Activated CD4-positive, alpha-beta T cell treated with anti-CD3 and anti-CD28 coated beads, Interleukin-10, Interleukin-2, amounts not matched to agents 100 ng/mL and 50 ng/mL, durations not matched to agents 16 hours and 8 hours (primary cell): ENCODE results near the gene PRR14.
"Not testable (repeated sequence)": the region's sequence is repeated elsewhere in the genome, so short reads cannot be mapped to it uniquely, and the experiment has no call there.

Source experiments
- DNase-seq: peaks from one replicate; pipeline ENCODE4 v3.0.0-alpha.2; 2020

Gene PRR14

GRCh38 chr16:30650369-30651123 is at the start of gene PRR14:
PRR14 (plus strand) TSS chr16:30650960; CDS start chr16:30651646, 686 bp downstream.
- peak; percentile 100 for DNase-seq

- no peak for DNase-seq
Observed at GRCh38 chr16:30601966-30602365, 48.8 kb upstream of the PRR14 start.

GRCh38 chr16:30602616-30603277 is 48.0 kb upstream of the PRR14 start:
- no peak for DNase-seq

- DNase-seq: no peak
Observed at GRCh38 chr16:30603945-30604315, 46.8 kb upstream of the PRR14 start.

- no peak for DNase-seq
Observed at GRCh38 chr16:30604316-30604947, 46.3 kb upstream of the PRR14 start.

- no peak for DNase-seq
Observed at GRCh38 chr16:30605158-30605557, 45.6 kb upstream of the PRR14 start.

- DNase-seq: no peak
Observed at GRCh38 chr16:30606004-30606403, 44.8 kb upstream of the PRR14 start.

GRCh38 chr16:30609002-30609925 is 41.5 kb upstream of the PRR14 start:
- DNase-seq: peak; percentile 57

- peak; percentile 97 for DNase-seq
Observed at GRCh38 chr16:30609926-30610839, 40.6 kb upstream of the PRR14 start, which contains the start of gene ZNF689. ZNF689 (minus strand) TSS chr16:30610389; CDS start chr16:30610041, 348 bp downstream.

GRCh38 chr16:30615358-30616091 is 35.2 kb upstream of the PRR14 start:
- DNase-seq: peak; percentile 83

GRCh38 chr16:30619202-30619601 is 31.6 kb upstream of the PRR14 start:
- no peak for DNase-seq

GRCh38 chr16:30619638-30620037 is 31.1 kb upstream of the PRR14 start:
- no peak for DNase-seq

- no peak for DNase-seq
Observed at GRCh38 chr16:30620169-30620568, 30.6 kb upstream of the PRR14 start.

GRCh38 chr16:30621765-30622164 is 29.0 kb upstream of the PRR14 start:
- no peak for DNase-seq

GRCh38 chr16:30622455-30623032 is 28.2 kb upstream of the PRR14 start:
- DNase-seq: no peak

- no peak for DNase-seq
Observed at GRCh38 chr16:30623536-30624283, 27.1 kb upstream of the PRR14 start.

- no peak for DNase-seq
Observed at GRCh38 chr16:30626236-30626635, 24.5 kb upstream of the PRR14 start.

- DNase-seq: peak; percentile 88
Observed at GRCh38 chr16:30628628-30629540, 21.9 kb upstream of the PRR14 start.

- not testable (repeated sequence) for DNase-seq
Observed at GRCh38 chr16:30632454-30632853, 18.3 kb upstream of the PRR14 start.
